A204.1 (cell line): ENCODE results near the gene GPRC5C.

Source experiments
- FAIRE-seq: peaks from 2 replicates; lab custom pipeline; 2012; peaks lifted over from hg19 to GRCh38; lab: Jason Lieb, UNC

GPRC5C gene

DNA sequence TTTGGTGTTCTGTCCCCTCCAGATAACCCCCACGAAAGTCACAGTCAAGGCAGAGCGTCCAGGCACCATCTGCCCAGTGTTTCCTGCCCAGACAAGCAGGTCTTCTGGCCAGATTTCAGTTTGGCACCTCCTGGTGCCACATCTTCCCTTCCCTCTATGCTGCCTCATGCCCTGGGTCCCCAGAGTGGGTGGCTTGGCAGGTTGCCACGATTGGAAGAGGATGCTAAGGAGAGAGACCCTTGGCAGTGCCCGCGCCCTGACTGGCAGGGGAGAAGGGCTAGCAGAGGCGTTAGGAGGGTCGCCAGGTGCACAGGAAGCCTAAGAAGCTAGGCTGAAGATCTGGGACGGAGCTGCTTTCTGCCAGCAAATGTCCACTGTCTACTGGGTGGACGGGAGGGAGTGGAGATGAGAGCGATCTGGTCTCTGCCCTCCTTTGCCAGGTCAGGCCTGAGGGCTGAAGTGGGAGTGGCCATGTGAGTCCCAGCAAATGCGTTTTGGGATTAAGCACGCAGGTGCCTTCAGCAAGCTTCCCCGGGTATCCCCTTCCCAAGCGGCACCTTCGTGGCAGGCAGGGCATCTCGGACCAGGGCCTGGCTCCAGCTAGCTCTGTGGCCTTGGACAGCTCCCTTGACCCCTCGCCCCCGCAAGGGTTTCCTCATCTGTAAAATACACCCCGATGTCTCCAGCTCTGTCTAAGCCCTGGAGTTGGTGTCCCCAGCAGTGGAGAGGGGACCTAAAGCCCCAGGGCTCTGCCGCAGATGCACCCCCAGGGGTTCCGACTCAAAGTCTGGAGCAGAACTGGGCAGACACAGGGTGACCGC is 21.2 kb downstream of the GPRC5C start:
- no peak for FAIRE-seq

DNA sequence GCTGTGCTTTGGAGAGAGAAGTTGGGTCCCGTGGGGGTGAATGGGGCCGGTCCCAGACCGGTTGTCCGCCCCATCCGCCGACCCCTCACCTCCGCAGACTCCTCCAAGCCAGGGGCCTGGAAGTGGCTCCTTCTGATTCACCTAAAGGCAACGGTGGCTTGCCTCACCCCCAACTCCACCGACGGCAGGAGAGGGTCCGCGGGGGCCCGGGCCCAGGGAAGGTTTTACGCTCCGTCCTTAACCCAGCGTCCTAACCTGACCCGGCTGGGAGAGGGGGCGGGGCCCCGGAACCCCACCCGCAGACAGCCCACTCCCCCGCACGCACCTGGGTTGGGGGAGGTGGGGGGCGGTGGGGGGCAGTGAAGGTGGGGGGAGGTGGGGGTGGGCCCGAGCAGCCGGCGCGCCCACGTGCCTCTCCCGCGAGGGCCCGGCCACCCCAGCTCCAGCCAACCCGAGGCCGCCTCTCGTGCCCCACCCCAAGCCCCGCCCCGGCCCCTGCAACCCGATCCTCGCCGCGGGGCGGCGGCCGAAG is 21.8 kb downstream of the GPRC5C start:
- FAIRE-seq = no peak

DNA sequence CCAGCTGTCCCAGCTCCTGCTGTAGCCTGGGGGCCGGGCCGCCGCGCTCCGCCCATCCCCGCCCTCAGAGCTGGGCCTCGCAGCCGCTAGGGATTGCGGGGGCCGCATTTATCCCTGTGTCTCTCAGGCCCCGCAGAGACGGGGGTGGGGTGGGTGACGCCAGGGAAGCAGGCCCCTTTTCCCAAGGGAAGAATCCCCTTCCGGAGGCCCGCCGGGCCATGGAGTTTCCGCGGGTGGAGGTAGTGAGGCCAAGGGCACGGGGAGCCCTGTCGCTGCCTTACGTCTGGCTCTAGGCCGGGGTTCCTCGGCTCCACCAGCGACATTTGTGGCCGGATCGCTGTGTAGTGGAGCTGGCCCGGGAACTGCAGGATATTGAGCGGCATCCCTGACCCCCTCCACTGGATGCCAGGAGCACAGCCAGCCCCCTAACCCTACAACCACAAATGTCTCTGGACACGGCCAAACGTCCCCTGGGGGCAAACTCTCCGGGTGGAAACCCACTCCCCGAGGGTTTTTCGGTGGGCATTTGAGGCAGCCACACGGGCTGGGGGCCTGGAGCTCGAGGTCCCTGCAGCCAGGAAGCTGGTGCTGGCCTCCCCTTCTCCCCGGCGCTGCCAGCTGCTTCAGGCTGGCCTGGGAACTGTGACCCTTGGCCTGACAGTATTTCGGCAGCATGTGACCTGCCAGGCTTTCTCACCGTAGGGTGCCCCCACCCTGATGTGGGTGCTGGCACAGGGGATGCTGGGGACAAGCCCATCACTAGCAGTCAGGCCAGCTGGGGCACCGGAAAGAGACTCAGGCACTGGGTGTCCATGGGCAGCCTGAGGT is 22.5 kb downstream of the GPRC5C start:
- no peak for FAIRE-seq

DNA sequence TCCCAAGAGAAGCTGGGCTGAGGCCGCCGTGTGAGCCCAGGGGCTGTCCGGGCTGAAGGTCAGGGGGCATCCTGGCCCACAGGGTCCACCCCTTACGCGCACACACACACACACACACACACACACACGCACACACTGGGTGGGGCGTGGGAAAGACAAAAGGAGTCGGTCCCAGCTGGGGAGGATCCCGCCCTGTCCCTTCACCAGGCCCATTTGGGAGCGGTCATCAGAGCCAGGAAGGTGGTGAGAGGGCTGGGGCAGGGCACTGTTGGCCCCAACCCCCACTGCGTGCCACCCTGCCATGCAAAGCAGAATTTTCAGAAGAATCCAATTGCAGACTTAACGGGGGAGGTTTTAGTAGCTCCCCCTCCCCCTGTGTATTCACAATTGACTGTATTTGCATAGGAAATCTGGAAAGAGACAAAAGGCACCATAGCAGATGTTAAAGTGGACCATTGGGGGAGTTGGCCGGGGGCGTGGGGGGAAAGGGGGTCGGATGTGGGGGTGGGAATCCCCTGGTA is 23.2 kb downstream of the GPRC5C start:
- FAIRE-seq = no peak

DNA sequence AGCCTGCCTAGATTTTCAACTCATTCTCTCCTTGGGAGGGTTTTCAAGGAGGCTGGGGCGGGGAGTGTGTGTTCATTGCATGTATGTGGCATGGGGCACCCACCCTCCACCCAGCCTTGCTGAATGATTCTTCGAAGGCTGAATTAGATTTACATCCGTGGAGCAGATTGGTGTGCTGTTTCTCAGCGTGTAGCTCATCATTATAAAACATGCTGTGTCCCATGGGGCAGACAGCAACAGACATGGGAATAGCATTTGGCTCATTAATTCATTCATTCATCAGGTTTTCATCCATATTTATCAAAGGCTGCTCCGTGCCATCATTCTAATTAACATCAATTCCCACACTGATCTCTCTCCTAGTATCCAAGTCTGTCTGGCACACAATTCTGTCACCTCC is 23.9 kb downstream of the GPRC5C start:
- no peak for FAIRE-seq

DNA sequence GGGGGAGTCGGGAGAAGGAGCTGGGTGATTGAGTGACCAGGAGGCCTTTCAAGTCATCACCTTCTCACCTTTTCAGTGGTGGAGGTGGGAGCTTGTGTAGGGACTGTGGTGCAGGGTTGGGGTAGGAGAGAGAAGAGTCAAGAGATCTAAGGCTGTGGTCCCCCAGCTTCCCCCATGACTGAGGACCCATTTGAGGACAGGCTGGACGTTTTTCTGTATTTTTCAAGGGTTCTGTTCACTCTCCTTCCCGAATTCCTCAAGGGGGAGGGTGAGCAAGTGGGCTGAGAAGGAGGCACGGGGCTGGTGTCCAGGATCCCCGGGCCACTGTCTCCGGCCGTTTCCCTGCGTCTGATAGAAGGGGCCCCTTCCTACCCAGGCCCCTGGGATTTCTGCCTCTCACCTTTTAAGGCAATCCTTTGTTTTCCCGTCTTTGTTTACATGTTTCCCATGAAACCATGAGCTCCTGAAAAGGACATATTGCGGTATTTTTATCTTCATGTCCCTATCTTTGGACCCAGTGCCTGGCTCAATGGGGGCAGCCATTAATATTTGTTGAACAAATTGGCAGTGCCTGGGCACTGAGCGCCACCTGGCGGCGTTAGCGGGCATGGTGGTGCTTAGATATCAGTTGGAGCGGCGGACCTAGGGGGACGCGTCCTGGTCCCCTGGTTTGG is 25.4 kb downstream of the GPRC5C start:
- FAIRE-seq = peak; percentile 49

DNA sequence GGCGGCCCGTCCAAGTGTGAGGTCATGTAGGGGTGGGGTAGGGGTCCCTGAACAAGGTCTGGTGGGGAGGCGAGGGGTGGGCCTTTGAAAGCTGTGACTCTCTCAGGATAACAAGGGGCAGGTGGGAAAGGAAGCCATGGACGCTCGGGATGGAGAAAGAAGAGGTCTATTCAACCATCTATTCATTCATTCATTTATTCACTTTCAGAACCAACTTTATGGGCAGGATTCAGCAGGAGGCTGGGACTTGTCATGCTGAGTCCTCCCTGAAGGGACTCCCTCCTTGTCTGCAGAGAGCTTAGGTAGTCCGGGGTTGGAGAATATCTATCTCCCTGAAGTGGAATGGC is 25.9 kb downstream of the GPRC5C start:
- FAIRE-seq = no peak

DNA sequence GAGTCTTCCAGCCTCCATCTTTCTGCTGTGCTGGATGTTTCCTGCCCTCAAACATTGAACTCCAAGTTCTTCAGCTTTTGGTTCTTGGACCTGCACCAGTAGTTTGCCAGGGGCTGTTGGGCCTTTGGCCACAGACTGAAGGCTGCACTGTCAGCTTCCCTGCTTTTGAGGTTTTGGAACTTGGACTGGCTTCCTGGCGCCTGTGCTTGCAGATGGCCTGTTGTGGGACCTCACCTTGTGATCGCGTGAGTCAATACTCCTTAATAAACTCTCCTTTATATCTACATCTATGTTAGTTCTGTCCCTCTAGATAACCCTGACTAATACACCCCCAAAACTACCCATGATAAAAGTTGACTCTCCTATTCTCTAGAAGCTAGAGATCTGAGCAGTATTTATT is 26.9 kb downstream of the GPRC5C start:
- FAIRE-seq = no peak

DNA sequence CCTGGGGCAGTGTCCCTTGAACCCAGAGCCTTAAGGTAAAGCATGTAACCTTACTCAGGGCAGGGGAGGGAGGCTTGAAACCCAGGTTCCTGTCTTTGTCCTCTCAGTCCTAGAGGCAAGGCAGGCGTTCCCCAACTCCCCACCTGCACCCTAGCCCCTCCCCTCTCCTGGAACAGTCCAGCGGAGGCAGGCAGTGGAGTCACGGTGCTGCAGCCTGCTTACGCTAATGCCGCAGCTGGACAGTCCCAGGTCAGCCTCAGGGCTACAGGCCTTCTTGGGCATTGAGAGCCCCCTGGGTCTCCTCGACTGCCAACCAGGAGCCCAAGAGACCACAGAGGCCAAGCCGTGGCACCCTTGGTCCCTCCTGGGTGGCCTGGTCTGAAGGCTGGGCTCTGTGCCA is 27.7 kb downstream of the GPRC5C start:
- FAIRE-seq = no peak

DNA sequence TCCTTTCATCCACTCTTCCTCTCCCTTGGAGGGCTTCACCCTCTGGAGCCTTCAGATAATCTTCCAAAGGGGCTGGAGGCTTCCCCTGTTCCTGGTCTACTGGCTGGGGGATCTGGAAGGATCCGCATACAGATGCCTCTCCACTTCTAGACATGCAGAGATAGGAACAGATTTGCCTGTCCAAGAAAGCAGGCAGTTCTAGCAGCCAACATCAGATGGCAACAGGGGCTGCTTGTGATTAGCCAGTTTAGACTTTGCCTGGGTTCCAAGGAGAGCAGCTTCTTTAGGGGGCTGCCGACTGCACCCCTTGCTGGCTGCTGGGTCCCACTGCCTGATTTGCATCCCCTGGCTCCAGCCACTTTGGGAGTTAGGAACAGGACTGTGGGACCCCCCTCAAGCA is 28.4 kb downstream of the GPRC5C start:
- no peak for FAIRE-seq

DNA sequence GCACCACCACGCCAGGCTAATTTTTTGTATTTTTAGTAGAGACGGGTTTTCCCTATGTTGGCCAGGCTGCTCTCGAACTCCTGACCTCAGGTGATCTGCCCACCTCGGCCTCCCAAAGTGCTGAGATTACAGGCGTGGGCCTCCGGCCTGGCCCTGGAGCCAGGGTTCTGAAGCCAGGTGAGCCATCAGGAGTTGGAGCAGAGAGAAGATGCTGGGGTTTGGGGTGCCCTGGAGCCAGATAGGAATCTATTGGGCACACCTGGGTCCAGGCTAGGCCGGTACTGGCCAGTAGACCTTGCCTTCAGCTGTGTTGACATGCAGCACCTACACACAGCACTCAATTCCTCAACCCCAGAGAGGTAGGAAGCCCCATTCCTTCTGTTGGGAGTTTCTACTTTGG is 29.1 kb downstream of the GPRC5C start:
- FAIRE-seq = no peak

DNA sequence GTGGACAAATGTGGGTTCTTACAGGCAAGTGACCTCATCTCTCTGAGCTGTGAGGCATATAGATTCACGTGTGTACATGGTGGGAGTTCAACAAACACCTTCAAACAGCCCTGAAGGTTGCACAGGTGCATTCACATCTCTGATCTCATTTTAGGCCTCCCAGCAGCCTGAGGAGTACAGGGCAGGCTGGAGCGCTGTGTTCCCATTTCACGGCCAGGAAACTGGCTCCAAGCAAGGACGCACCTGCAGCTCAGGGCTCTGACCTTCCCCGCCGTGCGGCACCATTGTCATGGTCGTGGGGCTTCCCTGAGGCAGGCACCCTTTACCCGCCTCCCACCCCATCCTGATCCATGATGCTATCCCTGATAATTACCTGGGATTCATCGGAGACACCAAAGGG is 29.7 kb downstream of the GPRC5C start:
- FAIRE-seq = no peak

DNA sequence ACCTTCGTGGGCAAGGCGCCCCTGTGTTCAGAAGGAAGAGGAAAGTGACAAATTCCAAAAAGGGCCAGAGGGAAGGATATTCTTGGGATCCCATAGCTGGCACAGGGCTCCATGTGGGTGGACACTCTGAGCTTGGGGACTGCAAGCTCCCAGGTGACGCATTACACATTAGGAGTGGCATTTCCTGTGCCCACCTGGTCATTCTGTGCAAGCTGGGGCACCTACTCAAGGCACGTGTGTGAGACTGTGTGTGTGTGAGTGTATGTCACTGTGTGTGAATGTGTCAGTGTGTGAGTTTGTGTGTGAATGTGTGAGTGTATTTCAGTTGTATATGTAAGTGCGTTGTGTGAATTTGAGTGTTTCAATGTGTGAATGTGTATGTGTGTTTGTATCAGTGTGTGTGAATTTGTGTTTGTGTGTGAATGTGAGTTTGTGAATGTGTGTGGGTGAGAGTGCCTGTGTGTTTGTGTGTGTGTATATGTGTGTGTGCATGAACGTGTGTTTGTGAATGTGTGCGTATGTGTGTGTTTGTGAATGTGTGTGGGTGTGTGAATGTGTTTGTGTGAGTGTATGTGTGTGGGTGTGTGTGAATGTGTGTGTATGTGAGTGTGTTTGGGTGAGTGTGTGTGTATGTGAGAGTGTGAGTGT is 33.0 kb downstream of the GPRC5C start:
- no peak for FAIRE-seq

DNA sequence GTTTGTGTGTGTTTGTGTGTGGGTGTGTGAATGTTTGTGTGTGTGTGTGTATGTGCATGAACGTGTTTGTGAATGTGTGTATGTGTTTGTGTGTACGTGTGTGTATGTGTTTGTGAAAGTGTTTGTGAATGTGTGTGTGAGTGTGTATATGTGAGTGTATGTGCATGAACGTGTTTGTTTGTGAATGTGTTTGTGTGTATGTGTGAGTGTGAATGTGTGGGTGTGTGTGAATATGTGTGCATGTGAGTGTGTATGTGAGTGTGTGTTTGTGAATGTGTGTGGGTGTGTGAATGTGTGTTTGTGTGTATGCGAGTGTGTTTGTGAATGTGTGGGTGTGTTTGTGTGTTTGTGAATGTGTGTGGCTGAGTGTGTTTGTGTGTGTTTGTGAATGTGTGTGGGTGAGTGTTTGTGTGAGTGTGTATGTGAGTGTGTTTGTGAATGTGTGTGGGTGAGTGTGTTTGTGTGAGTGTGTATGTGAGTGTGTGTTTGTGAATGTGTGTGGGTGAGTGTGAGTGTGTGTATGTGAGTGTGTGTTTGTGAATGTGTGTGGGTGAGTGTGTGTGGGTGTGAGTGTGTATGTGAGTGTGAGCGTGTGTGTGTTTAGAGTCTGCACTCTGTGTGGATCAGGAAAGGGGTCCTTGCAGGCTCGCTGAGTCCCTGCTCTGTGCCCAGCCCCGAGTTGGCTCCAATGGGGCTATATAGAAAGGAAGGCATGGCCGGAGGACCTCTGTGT is 33.7 kb downstream of the GPRC5C start:
- no peak for FAIRE-seq

DNA sequence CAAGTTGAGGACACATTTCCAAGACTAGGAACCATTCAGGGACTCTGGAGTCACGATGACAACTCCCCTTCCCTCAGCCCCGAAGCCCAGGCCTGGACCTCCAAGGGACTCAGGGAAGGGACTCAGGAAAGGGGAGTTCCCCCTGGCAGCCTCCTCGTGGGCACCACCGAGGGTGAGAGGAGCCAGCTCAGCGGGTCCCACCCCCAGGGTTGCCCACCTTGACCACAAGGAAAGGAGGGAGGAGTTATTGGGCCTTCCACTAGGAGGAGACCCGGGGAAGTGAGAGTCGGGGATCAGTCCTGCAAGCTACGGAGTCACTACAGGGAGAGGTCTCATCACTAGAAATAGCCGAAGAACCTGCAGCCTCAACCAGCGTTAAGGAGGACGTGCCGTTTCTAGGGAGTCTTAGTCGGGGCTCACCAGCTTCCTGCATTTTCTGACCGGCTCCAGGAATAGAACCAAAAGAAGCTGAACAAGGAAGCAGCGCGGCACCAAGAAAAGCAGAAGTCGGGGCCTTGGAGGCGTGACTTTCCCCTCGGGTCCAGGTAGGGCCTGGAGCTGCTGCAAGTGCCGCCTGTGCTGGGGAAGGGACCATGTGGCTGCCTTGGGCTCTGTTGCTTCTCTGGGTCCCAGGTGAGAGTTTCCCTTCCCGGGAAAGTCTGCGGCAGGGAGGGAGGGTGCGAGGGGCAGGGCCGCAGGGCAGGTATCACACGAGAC is 34.4 kb downstream of the GPRC5C start, which contains the start of gene CD300A:
Gene CD300A, plus strand, starts transcription at position 524 of the 717 bp plus-strand sequence. Its CDS starts 70 bp downstream, at position 594.
- no peak for FAIRE-seq

DNA sequence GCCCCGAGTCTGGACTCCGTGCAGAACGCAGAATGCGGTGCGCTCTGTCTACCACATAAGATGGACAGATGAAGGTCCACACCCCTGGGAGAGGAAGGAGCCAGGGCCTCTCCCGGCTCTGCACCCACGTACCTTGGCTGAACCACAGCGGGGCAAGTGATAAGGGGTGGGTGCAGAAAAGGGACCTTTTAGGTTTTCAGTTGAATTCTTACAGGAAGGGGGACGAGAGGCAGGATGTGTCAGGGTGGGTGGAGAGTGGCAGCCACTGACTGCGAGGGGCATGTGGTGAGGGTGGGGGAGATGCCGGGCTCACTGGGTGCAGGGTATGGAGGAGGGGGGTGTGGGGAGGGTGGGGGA is 34.9 kb downstream of the GPRC5C start:
- no peak for FAIRE-seq

DNA sequence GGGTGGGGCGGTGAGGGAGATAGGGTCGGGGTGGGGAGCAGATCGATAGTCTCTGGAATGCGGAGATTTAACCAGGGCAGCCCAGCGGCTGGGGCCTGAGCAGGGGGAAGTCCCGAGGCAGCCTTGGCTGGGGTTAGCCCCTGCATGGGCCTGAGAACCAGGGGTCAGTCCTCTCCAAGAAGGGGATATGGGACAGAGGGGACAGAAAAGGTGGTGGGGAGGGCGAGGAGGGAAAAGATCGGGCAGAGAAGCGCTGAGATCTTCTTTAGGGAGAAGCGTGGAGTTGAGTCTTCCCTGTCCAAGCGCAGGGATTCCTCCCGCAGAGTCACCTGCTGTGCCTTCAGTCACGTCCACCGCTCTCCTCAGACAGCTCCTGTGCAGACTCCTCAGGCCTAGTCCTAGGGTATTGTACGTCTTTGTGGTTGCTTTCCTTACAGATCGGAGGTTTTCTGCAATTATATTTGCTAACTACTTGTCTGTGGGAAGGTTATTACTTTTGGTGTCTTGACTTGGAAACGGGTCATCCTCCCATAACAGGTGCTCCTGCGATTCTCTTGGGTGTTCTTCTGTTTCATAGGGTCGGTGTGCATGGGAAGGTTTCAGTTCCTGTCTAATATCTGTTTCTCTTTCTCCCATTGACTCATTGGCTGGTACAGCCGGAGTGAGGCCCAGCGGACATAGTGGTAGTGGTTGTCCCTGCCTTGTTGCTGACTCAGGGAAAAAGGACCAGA is 35.5 kb downstream of the GPRC5C start:
- no peak for FAIRE-seq

DNA sequence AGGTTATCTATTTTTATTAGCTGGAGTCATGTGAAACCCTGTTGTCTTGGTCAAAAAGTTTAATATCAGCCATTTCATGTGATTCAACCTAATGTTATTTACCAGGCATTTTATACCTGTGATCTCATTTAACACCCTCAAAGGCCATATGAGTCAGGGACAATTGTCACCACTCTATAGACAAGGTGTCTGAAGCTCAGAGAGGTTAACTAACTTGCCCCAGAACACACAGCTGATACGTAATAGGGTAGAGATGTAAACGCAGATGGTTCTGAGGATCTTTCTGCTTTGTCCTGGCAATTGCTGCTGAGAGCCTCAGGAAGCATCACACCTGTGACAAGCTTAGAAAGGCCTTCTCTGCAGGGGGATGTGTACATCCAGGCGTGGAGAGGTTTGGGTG is 39.5 kb downstream of the GPRC5C start:
- FAIRE-seq = no peak

DNA sequence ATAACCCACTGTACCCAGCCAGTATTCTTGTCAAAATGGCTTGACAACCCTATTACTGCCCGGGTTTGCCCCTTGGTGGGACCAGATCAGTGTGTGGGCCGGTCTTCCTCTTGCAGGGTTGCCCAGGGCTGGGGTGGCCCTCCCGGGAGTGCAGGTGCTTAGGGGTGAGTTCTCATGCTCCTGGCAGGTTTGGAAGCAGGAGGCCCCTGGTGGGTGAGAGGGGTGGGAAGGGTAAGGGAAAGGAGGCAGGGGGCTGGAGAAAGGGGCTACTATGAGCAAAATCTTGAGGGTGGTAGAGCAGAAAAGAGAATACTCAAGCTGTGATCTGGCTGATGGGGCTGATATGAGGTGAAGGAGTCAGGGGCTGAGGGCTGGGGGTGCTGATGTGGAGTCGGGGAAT is 41.0 kb downstream of the GPRC5C start:
- FAIRE-seq = no peak

DNA sequence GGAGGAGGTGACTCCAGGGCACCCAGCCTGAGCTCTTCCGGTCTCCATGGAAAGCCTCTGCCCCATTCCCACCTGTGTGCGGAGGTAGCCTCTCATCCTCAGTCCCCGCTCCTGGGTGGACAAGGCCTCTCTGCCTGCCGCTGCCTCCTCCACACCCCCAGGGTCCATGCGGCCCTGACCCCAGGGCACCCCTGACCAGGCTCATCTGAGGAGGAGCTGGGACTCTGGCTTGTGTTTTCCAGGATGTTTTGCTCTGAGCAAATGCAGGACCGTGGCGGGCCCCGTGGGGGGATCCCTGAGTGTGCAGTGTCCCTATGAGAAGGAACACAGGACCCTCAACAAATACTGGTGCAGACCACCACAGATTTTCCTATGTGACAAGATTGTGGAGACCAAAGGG is 41.4 kb downstream of the GPRC5C start:
- FAIRE-seq = no peak
